NCI-H1417 (cell line): ENCODE results near the gene MRPL34.
"Not testable (repeated sequence)": the region's sequence is repeated elsewhere in the genome, so short reads cannot be mapped to it uniquely, and the experiment has no call there.

ENCODE experiments used
- DNase-seq, 3 experiments: peaks; one replicate each; lab custom pipeline; 2025; lab: John Stamatoyannopoulos, UW

MRPL34 gene

DNA sequence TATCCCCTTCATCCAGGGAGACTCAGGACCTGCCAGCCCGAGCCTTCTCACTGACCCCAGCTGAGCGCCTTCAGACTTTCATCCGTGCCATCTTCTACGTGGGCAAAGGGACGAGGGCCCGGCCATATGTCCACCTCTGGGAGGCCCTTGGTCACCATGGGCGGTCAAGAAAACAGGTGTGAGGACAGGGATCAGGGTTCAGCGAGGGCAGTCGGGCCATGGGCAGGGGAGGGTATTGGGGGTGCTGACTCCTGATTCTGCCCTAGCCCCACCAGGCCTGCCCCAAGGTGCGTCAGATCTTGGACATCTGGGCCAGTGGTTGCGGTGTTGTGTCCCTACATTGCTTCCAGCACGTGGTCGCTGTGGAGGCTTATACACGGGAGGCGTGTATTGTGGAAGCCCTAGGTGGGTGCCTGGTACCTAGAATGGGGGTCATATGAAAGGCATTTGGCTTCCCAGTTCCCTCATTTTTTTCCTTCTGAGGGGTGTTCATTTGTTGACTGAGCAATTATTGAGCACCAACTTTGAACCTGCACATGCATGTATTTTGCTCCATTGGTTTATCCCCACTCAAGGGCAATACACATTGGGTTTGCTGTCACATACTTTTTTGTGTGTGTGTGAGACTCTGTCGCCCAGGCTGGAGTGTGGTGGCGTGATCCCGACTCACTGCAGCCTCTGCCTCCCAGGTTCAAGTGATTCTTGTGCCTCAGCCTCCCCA lies 20.1 kb upstream of the MRPL34 start:
- DNase-seq: no peak

DNA sequence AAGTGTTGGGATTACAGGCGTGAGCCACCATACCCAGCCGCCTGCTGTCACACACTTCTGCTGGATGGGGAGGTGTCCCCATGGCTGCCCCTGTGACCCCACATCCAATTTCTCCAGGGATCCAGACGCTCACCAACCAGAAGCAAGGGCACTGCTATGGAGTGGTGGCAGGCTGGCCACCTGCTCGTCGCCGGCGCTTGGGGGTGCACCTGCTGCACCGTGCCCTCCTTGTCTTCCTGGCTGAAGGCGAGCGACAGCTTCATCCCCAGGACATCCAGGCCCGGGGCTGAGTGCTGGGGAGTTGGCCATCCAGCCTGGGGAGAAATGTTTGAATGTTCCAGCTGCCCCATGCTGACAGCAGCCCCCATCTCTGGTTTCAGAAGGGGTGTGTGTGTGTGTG lies 19.4 kb upstream of the MRPL34 start:
- no peak for DNase-seq

DNA sequence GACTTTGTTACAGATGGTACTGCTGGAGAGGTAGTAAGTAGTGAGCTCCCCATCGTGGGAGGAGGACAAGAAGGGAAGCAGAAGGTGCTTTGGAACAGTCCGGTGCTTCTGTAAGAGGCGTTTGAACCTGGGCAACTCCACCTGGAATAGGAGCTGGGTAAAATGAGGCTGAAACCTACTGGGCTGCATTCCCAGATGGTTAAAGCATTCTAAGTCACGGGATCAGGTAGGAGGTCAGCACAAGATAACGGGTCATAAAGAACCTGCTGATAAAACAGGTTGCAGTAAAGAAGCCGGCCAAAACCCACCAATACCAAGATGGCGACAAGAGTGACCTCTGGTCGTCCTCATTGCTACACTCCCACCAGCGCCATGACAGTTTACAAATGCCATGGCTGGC lies 18.9 kb upstream of the MRPL34 start:
- DNase-seq: no peak

DNA sequence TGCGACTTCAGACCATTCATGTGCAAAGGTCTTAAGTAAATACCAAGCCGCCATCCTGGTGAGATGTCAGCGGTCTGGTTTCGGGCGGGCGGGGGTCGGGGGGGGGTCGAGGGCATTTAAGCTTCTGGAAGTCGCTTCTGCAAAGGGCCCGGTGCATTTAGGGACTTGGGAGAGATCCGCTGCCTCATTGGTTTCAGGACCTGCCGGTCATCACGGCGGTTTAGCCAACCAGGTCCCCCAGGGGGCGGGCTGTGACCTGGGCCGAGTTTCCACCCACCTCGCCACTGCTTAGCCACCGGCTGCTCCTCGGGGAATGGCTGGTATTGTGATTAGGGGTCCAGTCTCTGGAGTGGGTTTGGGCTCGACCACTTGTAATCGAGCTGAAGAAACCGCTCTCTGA lies 16.2 kb upstream of the MRPL34 start:
- DNase-seq: no peak

DNA sequence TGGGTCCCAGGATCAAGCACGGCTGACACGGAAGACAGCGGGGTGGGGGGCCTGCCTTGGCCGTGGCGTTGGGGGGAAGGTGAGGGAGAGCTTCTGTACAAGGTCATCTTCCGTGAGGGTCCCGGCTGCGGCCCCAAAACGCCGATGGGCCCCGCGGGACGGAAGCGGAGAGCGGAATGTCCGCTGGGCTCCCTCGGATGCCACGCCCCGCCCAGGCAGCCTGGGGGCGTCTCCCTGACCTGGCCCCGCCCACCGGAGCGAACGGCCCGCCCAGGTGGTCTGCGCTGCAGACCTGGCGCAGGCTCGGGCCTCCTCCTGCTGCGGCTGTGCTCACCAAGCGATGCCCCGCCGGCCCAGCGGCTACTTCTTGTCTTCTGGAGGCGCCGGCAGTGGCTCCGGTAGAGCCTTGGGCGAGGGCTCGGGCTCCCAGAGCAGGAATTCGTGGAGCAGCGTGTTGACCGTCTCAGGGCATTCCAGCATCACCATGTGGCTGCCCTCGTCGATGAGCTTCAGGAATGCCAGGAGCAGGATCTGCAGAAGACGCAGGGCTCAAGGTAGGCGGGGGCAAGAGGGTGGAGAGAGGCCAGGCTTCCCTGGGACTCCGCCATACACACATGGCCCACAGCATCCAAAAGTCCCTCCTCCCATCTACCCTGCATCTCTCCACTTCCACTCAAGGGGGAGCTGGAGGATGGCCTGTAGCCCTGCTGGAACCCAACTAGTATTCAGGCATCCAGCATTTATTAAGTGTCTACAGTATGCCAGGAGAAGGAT lies 13.2 kb upstream of the MRPL34 start:
- DNase-seq: peak in 2 of 3 experiments; percentile 15 to 16

DNA sequence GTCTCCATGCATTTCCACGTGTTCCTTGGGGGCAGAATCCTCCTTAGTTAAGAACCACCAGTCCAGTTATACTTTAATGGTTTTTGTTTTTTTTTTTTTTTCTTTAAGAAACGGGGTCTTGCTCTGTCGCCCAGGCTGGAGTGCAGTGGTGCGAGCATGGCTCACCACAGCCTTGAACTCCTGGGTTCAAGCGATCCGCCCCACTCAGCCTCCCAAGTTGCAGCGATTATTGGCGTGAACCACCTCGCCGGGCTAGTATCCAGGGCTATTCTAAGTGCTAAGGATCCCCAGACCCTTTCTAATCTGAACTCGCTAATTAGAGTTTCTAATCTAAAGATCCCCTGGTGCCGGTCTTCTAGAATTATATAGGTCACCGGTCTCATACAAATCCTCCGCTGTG lies 12.1 kb upstream of the MRPL34 start:
- no peak for DNase-seq

- DNase-seq: no peak
These were observed 11.4 kb upstream of the MRPL34 start for GRCh38 chr19:17294051-17294891.

- not testable (repeated sequence) for DNase-seq
These were observed 10.1 kb upstream of the MRPL34 start for GRCh38 chr19:17295551-17295950.

- no peak for DNase-seq
These were observed 9.4 kb upstream of the MRPL34 start for GRCh38 chr19:17296273-17296672.

GRCh38 chr19:17296976-17297375 lies 8.7 kb upstream of the MRPL34 start:
- no peak for DNase-seq

- DNase-seq: no peak
These were observed 4.6 kb upstream of the MRPL34 start for GRCh38 chr19:17300992-17301619.

DNA sequence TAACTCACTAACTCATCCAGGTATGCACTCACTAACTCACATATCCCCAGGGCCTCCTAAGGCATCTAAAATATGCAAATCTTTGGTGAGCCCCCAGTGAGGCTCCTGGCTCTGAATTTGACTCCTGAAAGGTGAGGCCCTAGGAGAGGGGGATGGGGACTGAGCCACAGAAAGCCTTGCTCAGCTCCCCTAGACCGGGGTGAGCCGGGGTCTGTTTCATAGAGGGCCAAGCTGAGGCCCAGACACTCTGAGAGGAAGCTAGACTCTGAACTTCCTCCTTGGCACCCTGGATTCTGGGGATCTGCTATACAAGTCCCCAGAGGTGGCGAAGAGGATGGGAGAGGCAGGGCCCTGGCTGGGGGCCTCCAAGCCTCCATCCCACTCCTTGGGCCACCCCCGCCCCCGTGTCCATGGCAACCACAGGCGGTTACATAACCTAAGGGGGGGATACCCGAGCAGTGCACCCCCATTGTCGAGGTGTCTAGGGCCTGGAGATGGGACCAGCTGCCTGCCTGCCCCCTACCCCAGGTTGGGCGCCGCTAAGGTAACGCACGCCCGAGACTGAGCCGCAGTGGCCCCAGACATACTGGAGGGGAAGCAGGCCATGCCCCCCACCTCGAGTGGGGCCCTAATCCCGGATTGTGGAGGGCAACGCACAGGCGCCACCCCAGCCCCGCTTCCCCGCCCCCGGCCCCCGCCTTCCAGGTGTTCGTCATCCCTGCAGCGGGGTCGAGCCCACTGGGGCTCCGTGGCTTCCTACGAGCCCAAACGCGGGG lies 3.1 kb upstream of the MRPL34 start:
- peak in 2 of 3 experiments; percentile 34 to 44 for DNase-seq

GRCh38 chr19:17303167-17303939 lies 2.3 kb upstream of the MRPL34 start, which contains the start of gene ABHD8:
TSS of gene ABHD8 (minus strand) at chr19:17303425. CDS start at chr19:17301616, 1,809 bp downstream.
- DNase-seq: peak; percentile 90 to 97 (median 93)

DNA sequence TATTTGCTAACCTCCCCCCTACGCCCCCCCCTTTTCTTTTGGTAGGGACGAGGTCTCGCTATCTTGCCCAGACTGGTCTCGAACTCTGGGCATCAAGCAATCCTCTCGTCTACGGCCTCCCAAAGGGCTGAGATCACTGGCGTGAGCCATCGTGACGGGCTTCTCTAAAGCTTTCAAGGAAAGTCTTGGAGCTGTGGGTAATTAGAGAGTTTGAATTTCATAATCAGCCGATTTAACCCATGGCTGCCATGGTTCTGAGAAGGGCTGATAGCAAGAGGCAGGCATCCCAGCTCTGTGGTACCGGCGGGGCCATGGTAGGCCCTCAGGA lies 1.8 kb upstream of the MRPL34 start:
- peak in 1 of 3 experiments; percentile 32 for DNase-seq

DNA sequence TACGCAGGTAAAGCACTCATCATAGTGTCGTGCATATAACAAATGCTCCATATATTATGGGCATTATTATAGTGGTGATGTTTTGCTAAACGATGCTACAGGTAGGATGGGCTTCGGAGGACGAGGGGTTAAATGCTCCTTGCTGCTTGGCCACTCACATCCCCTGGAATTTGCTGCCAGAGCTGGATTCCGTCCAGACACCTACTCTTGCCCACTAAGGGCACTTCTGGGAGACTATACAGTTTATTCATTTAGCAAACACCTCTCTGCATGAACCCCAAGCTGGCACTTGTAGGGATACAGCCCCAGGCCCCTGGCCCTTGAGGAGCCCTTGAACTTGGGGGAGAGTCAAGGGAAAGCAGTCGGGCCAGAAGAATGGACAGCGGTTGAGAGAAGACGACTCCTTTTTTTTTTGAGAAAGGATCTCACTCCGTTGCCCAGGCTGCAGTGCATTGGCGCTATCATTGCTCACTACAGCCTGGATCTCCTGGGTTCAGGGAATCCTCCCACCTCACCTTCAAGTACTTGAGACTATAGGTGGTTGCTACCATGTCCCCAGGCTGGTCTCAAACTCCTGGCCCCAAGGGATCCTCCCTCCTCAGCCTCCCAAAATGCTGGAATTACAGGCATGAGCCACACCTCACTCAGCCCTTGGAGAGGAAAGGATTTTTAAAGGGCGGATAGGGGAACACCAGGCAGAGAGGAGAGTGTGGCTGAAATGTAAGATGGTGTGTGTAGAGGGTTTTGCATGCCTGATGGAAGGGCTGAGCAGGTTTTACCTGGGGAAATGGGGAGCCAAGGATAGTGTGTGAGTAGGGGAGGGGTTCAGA lies 1.1 kb upstream of the MRPL34 start:
- DNase-seq: no peak

DNA sequence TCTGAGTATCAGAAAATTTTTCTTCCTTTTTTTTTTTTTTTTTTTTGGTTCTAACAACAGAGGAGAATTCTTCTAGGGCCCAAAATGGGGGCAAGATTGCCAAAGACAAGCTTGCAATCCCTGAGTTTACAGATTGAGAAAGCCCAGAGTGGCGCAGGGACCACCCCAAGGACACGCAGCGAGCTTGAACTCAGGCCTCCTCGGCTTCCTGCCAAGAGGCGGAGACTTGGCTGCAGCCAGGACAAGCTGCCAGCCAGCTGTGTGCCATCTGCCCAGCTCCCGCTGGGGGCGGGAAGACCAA lies 506 bp upstream of the MRPL34 start:
- DNase-seq: no peak

DNA sequence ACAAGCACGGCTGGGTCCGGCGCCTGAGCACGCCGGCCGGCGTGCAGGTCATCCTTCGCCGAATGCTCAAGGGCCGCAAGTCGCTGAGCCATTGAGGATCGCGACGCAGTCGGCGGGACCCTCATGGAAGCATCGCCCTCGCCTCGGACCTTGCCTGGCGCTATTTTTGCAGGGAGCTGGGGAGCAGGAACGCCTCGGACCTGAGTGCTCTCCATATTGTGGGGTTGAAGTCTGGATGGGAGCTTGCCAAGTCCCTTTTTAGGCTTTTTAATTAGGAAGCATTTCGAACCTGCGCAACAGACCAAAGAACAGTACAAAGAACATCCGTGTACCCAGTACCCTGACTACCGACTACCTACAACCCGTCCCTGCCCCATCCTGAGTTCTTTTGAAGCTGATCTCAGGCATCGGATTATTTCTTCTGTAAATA lies 628 bp downstream of the MRPL34 start:
- peak in 1 of 3 experiments; percentile 66 for DNase-seq

- DNase-seq: no peak
These were observed 2.3 kb downstream of the MRPL34 start for GRCh38 chr19:17307876-17308377.

DNA sequence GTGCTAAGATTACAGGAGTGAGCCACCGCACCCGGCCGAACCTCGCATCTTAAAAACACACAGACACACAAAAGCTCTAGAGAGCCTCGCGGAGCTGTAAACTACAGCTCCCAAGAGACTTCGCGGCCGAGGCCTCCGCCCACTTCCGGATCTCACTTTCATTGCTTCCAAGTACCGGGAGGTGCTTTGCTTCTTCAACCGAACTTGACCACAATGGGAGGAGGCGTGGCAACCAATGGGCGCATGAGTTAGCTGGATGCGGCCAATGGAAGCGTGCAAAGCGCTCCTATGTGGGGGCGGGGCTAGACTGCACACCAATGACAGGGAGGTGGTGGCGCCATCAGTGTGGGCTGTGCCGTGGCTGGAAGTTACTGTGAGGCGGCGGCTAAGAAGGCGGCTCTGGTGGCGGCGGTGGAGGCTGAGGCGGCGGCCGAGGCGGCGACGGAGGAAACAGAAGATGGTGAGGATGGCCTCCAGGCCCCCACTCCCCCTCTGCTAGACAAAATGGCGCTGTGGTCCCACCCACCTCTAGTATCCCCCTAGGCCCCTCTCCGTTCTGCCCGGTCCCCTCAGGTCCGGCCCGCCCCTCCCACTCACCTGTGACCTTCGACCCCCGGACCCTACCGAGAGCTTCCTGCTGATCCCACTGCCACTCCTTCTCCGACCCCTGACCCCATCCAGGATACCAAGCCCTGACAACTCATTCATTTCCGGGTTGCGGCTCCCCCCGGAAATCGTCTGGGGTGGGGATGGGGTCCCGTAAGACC lies 3.7 kb downstream of the MRPL34 start, which contains the start of gene DDA1:
TSS of gene DDA1 (plus strand) at position 366 of the 767 bp plus-strand sequence. CDS start at position 458, 92 bp downstream.
- peak; percentile 97 to 100 (median 98) for DNase-seq
